ENCODE results near the gene PDE8A. TPM values are rescaled to one million over a fixed set of nuclear protein-coding genes. Genes with fewer than 3 reads are reported as not detected.

Gene PDE8A
- total and polyA plus RNA-seq, 2 of the 13 experiments (the other 11 are each of a cell fraction or from before 2014, with no cell fraction given): 26.3 to 48.5 TPM

DNA sequence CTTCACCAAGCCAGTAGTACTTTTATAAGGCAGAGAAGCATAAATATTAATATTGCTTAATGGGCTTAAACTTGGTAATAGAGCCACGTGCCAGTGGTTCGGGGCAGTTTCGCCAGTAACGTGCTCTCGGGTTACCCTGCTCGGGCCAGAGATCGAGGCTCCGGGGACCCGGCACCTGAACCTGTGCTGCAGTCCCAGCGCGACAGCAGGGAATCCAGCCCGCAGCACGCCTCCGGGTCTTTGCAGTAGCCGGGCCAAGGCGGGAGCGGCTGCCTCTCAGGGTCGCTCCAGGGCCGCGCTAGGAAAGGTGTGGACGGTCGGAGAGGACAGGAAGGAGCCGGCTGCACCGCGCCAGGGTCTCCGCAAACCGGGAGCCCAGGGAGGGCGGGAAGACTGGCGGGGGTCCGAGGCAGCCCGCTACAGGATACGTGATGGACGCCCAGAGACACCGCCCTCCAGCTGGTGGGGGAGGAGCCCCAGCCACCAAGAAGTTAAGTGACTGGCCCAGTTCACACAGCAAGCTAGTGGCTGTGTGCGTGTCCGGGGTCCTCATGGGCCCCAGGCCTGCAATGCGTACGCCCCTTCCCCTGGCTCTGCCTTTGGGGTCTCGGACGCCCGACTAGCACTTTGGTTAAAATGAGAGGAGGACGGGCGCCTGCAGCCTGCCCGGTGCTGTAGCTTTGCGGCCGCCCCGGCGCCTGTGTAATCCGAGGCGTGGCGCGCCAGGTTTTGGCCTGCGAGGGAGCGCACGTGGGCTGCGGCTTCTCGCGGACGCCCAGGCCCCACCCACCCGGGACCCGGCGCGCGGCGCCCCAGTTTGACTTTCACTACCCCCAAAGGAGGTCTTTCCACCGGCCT is 1.2 kb upstream of the PDE8A start:
- Histone ChIP-seq H3K4me3 (replicated peaks in 1 of 3; ENCODE audit: insufficient read depth in 1 of 3, low read depth in 2 of 3, low read length in 3 of 3) (peak overlapping the region; percentile 85 to 91 (median 90)), H3K9me3 (ENCODE audit: low read length) (no peaks in the 10 kb centered on the region), H3K9ac (ENCODE audit: insufficient read depth, low read depth, low read length) (peak overlapping the region; percentile 82), H3K4me1 (ENCODE audit: insufficient read depth, low read length) (peaks cover 54% of the 10 kb centered on the region), H3K4me2 (ENCODE audit: low read depth, low read length) (peak overlapping the region; percentile 85), H3K27me3 (ENCODE audit: control insufficient read depth in 1 of 2, insufficient read depth in 2 of 2, low read length in 2 of 2) (peaks cover 3 to 11% of the 10 kb centered on the region in 2 experiments; a peak in 2 of 5 replicates), H3K36me3 (replicated peaks in 1 of 2; ENCODE audit: control insufficient read depth in 1 of 2, insufficient read depth in 2 of 2, low read length in 2 of 2) (no peaks in the 10 kb centered on the region), H3K27ac (ENCODE audit: extremely low read length, insufficient read depth, low read length) (peak overlapping the region; percentile 86), H3K79me2 (ENCODE audit: insufficient read depth, low read length) (peaks cover 34% of the 10 kb centered on the region), H2AFZ (ENCODE audit: low read length) (no peak overlapping the region), H4K20me1 (ENCODE audit: insufficient read depth, low read length) (peaks cover 11% of the 10 kb centered on the region)
- peak; percentile 77 for ATAC-seq
- DNase-seq (ENCODE audit: low spot score): peak; percentile 75
- POLR2A ChIA-PET: interaction anchor here (0.7 to 3.2 kb wide), 12 partner anchors 10 to 264 kb away, joined by 3 to 9 read pairs (median 4); partner anchors contain the start of gene SEC11A
- 4% methylated on average over 11 of the region's 66 CpGs for WGBS (ENCODE audit: low lambda C conversion rate)
- TSS peak; percentile 31 for BruUV-seq (replicated peaks)
- no peak for FAIRE-seq
- intact Hi-C loops (cut with micrococcal nuclease; ENCODE audit: unreplicated experiment): no loop called here
- in situ Hi-C loops (cut with HindIII; ENCODE audit: extremely low pct_ligation_motif_present, low pct_unique_long_range_greater_than_20kb): no loop called here
- CTCF ChIA-PET (ENCODE audit: low intra/inter-chr PET ratio, low total read pairs): no interaction called here
- TF ChIP-seq HNRNPLL (IDR thresholded peaks at IDR 0.05; ENCODE audit: low read depth, low read length, poor library complexity, severe bottlenecking) (peak; percentile 60), ATF5 (CRISPR knock-in tag; IDR thresholded peaks at IDR 0.05; ENCODE audit: low read depth) (no peak), SP1 (IDR thresholded peaks at IDR 0.05) (no peak), SP1 (CRISPR knock-in tag; IDR thresholded peaks at IDR 0.05) (no peak; the same call in none of the 2 replicates), TEAD3 (CRISPR knock-in tag; optimal IDR thresholded peaks at IDR 0.05; ENCODE audit: borderline replicate concordance) (peak; percentile 76), ZNF557 (CRISPR knock-in tag; IDR thresholded peaks at IDR 0.05) (peak; percentile 14; the same call in 1 of the 2 replicates), SKI (IDR thresholded peaks at IDR 0.05; ENCODE audit: partially characterized antibody) (peak; percentile 42), ZNF468 (CRISPR knock-in tag; IDR thresholded peaks at IDR 0.05) (no peak), NR2F6 (IDR thresholded peaks at IDR 0.05) (peak; percentile 63; the same call in 1 of the 2 replicates), NR2F6 (CRISPR knock-in tag; IDR thresholded peaks at IDR 0.05) (peak; percentile 68; the same call in 1 of the 2 replicates), MLXIP (CRISPR knock-in tag; IDR thresholded peaks at IDR 0.05; ENCODE audit: borderline replicate concordance) (peak; percentile 47; the same call in 1 of the 2 replicates), KDM4B (CRISPR knock-in tag; IDR thresholded peaks at IDR 0.05) (peak; percentile 47; the same call in 1 of the 2 replicates), ZUFSP (CRISPR knock-in tag; IDR thresholded peaks at IDR 0.05; ENCODE audit: borderline replicate concordance) (no peak), CEBPG (CRISPR knock-in tag; IDR thresholded peaks at IDR 0.05) (0 out of 2 replicates have a peak, but pooled peaks have one; percentile 13), HOXA3 (CRISPR knock-in tag; IDR thresholded peaks at IDR 0.05) (peak; percentile 78; the same call in 1 of the 2 replicates)
- TF ChIP-seq, protein P1, sequence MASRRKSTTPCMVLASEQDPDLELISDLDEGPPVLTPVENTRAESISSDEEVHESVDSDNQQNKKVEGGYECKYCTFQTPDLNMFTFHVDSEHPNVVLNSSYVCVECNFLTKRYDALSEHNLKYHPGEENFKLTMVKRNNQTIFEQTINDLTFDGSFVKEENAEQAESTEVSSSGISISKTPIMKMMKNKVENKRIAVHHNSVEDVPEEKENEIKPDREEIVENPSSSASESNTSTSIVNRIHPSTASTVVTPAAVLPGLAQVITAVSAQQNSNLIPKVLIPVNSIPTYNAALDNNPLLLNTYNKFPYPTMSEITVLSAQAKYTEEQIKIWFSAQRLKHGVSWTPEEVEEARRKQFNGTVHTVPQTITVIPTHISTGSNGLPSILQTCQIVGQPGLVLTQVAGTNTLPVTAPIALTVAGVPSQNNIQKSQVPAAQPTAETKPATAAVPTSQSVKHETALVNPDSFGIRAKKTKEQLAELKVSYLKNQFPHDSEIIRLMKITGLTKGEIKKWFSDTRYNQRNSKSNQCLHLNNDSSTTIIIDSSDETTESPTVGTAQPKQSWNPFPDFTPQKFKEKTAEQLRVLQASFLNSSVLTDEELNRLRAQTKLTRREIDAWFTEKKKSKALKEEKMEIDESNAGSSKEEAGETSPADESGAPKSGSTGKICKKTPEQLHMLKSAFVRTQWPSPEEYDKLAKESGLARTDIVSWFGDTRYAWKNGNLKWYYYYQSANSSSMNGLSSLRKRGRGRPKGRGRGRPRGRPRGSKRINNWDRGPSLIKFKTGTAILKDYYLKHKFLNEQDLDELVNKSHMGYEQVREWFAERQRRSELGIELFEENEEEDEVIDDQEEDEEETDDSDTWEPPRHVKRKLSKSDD (CRISPR knock-in tag; IDR thresholded peaks at IDR 0.05; ENCODE audit: low read depth): no peak
